Osteoblast (primary cell): ENCODE results near the gene SPEN. TPM values are rescaled to one million over a fixed set of nuclear protein-coding genes. Genes with fewer than 3 reads are reported as not detected.

Source experiments
- DNase-seq: peaks from one replicate; pipeline ENCODE4 v3.0.0; 2011; ENCODE audit warnings: low spot score, mixed read lengths; ENCODE audit not compliant: insufficient read length; ENCODE audit errors: missing footprints
- H2AFZ ChIP-seq: 2 replicates; pipeline ENCODE4 v1.6.0; 2011; ENCODE audit warnings: mild to moderate bottlenecking, low read length
- H3K27ac ChIP-seq: 2 replicates; pipeline ENCODE4 v1.5.1; 2011; ENCODE audit warnings: mild to moderate bottlenecking, low read depth, low read length, moderate library complexity
- H3K27me3 ChIP-seq: 2 replicates; pipeline ENCODE4 v1.6.0; 2012; ENCODE audit warnings: mild to moderate bottlenecking, control low read depth, inconsistent platforms, low read length, moderate library complexity; ENCODE audit not compliant: insufficient read depth
- H3K36me3 ChIP-seq: 2 replicates; pipeline ENCODE4 v1.5.1; 2011; ENCODE audit warnings: mild to moderate bottlenecking, low read length, control low read depth, moderate library complexity; ENCODE audit not compliant: insufficient read depth
- H3K4me1 ChIP-seq: 2 replicates; pipeline ENCODE4 v1.5.1; 2011; ENCODE audit warnings: mild to moderate bottlenecking, low read length, control low read depth, moderate library complexity; ENCODE audit not compliant: insufficient read depth
- H3K4me2 ChIP-seq: 2 replicates; pipeline ENCODE4 v1.6.0; 2011; ENCODE audit warnings: mild to moderate bottlenecking, low read length; ENCODE audit not compliant: insufficient read depth
- H3K4me3 ChIP-seq: fragments of 200-600 bp; sonication (generic); 3 replicates; pipeline ENCODE4 v1.5.1; 2012; ENCODE audit warnings: mild to moderate bottlenecking, low read length, inconsistent platforms; ENCODE audit not compliant: insufficient read depth
- H3K79me2 ChIP-seq: 2 replicates; pipeline ENCODE4 v1.6.0; 2012; ENCODE audit warnings: mild to moderate bottlenecking, low read length, control low read depth, inconsistent platforms; ENCODE audit not compliant: insufficient read depth
- H3K9me3 ChIP-seq: 2 replicates; pipeline ENCODE4 v1.5.1; 2011; ENCODE audit warnings: low read depth, low read length, control low read depth
- H4K20me1 ChIP-seq: 2 replicates; pipeline ENCODE4 v1.6.0; 2012; ENCODE audit warnings: mild to moderate bottlenecking, low read length, control low read depth; ENCODE audit not compliant: insufficient read depth
- CTCF ChIP-seq: IDR thresholded peaks from 2 replicates; pipeline ENCODE4 v1.5.1; 2011; ENCODE audit warnings: mild to moderate bottlenecking, low read depth, low read length, moderate library complexity; ENCODE audit errors: extremely low read depth
- total RNA-seq: library from RNA; depleted of rRNA; stranded (reverse); fragments of >200 nt; gene quantifications from 2 replicates; pipeline ENCODE4 v1.2.3, GENCODE V29; 2012

The SPEN gene
- total RNA-seq, 1 donor, result 21.0 TPM

DNA sequence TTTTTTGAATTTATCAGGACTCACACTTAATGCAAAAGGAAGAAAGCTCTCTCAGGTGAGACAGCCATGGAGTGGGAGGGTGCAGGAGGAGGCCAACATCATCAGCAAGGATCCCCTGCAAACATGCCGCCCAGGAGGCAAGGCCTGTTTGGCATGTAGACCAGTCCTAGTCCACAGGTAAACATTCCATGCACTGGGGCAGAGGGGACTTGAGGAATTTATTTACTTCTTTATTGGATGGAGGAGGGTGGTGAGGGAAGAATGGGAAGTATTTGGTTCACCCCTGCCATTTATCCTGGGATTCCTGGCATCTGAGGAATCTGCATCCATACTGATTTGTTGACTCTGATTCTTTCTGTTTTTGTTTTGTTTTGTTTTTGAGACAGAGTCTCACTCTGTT, 38.6 kb upstream of the SPEN start:
- H2AFZ ChIP-seq, result no peak overlapping the region
- H3K4me3 ChIP-seq, result no peak overlapping the region
- no peak for TF ChIP-seq CTCF
- no peaks in the 10 kb centered on the region for H3K27me3 ChIP-seq
- no peaks in the 10 kb centered on the region for H3K36me3 ChIP-seq
- DNase-seq, result no peak
- H3K27ac ChIP-seq, result no peak overlapping the region
- no peaks in the 10 kb centered on the region for H3K9me3 ChIP-seq
- H3K4me2 ChIP-seq, result no peak overlapping the region
- no peaks in the 10 kb centered on the region for H3K79me2 ChIP-seq
- H3K4me1 ChIP-seq, result no peaks in the 10 kb centered on the region
- H4K20me1 ChIP-seq, result no peaks in the 10 kb centered on the region

DNA sequence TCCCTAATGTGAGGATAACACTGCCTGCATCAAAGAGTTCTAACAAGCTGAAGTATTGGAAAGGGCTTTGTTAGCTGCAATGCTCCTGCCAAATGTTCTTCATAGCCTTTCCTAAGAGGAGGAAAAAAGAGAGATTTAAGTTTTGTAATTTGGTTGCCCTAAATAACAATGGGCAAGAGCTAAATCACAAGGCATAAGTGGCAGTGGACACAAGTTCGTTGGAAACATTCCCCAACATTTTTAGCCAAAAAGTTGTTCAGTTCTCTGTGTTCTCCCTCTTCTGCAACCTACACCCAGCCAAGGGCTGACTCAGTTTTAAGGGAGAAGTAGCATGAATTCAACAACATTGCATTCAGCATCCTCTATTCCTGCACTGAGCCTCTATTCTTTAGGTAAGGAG, 37.4 kb upstream of the SPEN start:
- DNase-seq, result no peak

GRCh38 chr1:15816674-15817073, 30.8 kb upstream of the SPEN start:
- H3K4me3 ChIP-seq, result no peak overlapping the region
- H3K27ac ChIP-seq, result no peak overlapping the region
- H2AFZ ChIP-seq, result no peak overlapping the region
- H3K27me3 ChIP-seq, result no peaks in the 10 kb centered on the region
- no peaks in the 10 kb centered on the region for H3K79me2 ChIP-seq
- H4K20me1 ChIP-seq, result no peaks in the 10 kb centered on the region
- peaks cover 6% of the 10 kb centered on the region for H3K4me1 ChIP-seq
- no peak for TF ChIP-seq CTCF
- H3K9me3 ChIP-seq, result no peaks in the 10 kb centered on the region
- no peak overlapping the region for H3K4me2 ChIP-seq
- DNase-seq, result no peak
- no peaks in the 10 kb centered on the region for H3K36me3 ChIP-seq

More for the DNA sequence above, 37.4 kb upstream of the SPEN start:
- H3K79me2 ChIP-seq, result no peaks in the 10 kb centered on the region
- H3K27ac ChIP-seq, result no peak overlapping the region
- no peaks in the 10 kb centered on the region for H3K9me3 ChIP-seq
- H3K4me3 ChIP-seq, result no peak overlapping the region
- H3K27me3 ChIP-seq, result no peaks in the 10 kb centered on the region
- H3K36me3 ChIP-seq, result no peaks in the 10 kb centered on the region
- no peak overlapping the region for H3K4me2 ChIP-seq
- no peaks in the 10 kb centered on the region for H3K4me1 ChIP-seq
- TF ChIP-seq CTCF, result no peak
- no peaks in the 10 kb centered on the region for H4K20me1 ChIP-seq
- H2AFZ ChIP-seq, result no peak overlapping the region

- no peaks in the 10 kb centered on the region for H3K79me2 ChIP-seq
- no peak for TF ChIP-seq CTCF
- H3K27ac ChIP-seq, result no peak overlapping the region
- no peaks in the 10 kb centered on the region for H4K20me1 ChIP-seq
- peak; percentile 63 for DNase-seq
- H3K4me2 ChIP-seq, result peak overlapping the region; percentile 23
- H3K4me1 ChIP-seq, result peaks cover 6% of the 10 kb centered on the region
- H2AFZ ChIP-seq, result no peak overlapping the region
- H3K9me3 ChIP-seq, result no peaks in the 10 kb centered on the region
- no peak overlapping the region for H3K4me3 ChIP-seq
- no peaks in the 10 kb centered on the region for H3K27me3 ChIP-seq
- H3K36me3 ChIP-seq, result no peaks in the 10 kb centered on the region
Observed at GRCh38 chr1:15820478-15820877, 27.0 kb upstream of the SPEN start.
